Trophoblast cell (in vitro differentiated cells and primary cell): ENCODE results near the gene KIF6.

Source experiments
- DNase-seq, 2 donors: peaks; one replicate each; pipeline ENCODE4 v3.0.0-alpha.2; 2016
- H2AFZ ChIP-seq: 2 replicates; pipeline ENCODE4 v1.6.1; 2013; ENCODE audit warnings: low read length, moderate library complexity, mild to moderate bottlenecking; ENCODE audit not compliant: insufficient read depth, poor library complexity
- H2AK5ac ChIP-seq: 2 replicates; pipeline ENCODE4 v1.6.1; 2013; ENCODE audit warnings: mild to moderate bottlenecking, low read length
- H2BK120ac ChIP-seq: 2 replicates; pipeline ENCODE4 v1.6.1; 2013; ENCODE audit warnings: low read length, mild to moderate bottlenecking, moderate library complexity; ENCODE audit not compliant: insufficient read depth, poor library complexity
- H2BK12ac ChIP-seq: 2 replicates; pipeline ENCODE4 v1.6.1; 2013; ENCODE audit warnings: mild to moderate bottlenecking, low read length, moderate library complexity
- H2BK5ac ChIP-seq: 2 replicates; pipeline ENCODE4 v1.6.1; 2013; ENCODE audit warnings: low read length, low read depth, moderate library complexity, mild to moderate bottlenecking; ENCODE audit not compliant: poor library complexity
- H3K14ac ChIP-seq: 2 replicates; pipeline ENCODE4 v1.6.1; 2013; ENCODE audit warnings: mild to moderate bottlenecking, low read length
- H3K18ac ChIP-seq: 2 replicates; pipeline ENCODE4 v1.6.1; 2013; ENCODE audit warnings: mild to moderate bottlenecking, low read length
- H3K23ac ChIP-seq: 2 replicates; pipeline ENCODE4 v1.6.1; 2013; ENCODE audit warnings: low read length
- H3K27ac ChIP-seq: 2 replicates; pipeline ENCODE4 v1.5.1; 2013; ENCODE audit warnings: low read depth, mild to moderate bottlenecking, inconsistent platforms, low read length, moderate library complexity
- H3K27me3 ChIP-seq: 2 replicates; pipeline ENCODE4 v1.6.1; 2013; ENCODE audit warnings: inconsistent platforms, mild to moderate bottlenecking, low read length, moderate library complexity; ENCODE audit not compliant: insufficient read depth
- H3K36me3 ChIP-seq, 2 experiments: 1 replicate in 1 of 2; 2 replicates in 1 of 2; pipeline ENCODE4 v1.6.1; 2013; ENCODE audit warnings: low read length in 2 of 2, mild to moderate bottlenecking in 2 of 2, moderate library complexity in 1 of 2; ENCODE audit not compliant: insufficient read depth in 2 of 2, control insufficient read depth in 1 of 2
- H3K4ac ChIP-seq: 2 replicates; pipeline ENCODE4 v1.6.1; 2013; ENCODE audit warnings: low read depth, mild to moderate bottlenecking, low read length, moderate library complexity
- H3K4me1 ChIP-seq, 2 experiments: 1 replicate in 1 of 2; 2 replicates in 1 of 2; pipeline ENCODE4 v1.6.1; 2013; ENCODE audit warnings: low read length in 2 of 2, mild to moderate bottlenecking in 2 of 2, moderate library complexity in 1 of 2; ENCODE audit not compliant: insufficient read depth in 2 of 2, control insufficient read depth in 1 of 2
- H3K4me2 ChIP-seq: 2 replicates; pipeline ENCODE4 v1.6.1; 2013; ENCODE audit warnings: inconsistent platforms, mild to moderate bottlenecking, low read length, moderate library complexity
- H3K4me3 ChIP-seq: 2 replicates; pipeline ENCODE4 v1.5.1; 2013; ENCODE audit warnings: mild to moderate bottlenecking, low read depth, low read length, inconsistent platforms
- H3K79me1 ChIP-seq: one replicate; pipeline ENCODE4 v1.6.1; 2013; ENCODE audit warnings: low read length
- H3K79me2 ChIP-seq: 2 replicates; pipeline ENCODE4 v1.6.1; 2013; ENCODE audit warnings: low read length, mild to moderate bottlenecking; ENCODE audit not compliant: control insufficient read depth, insufficient read depth, poor library complexity
- H3K9ac ChIP-seq: 2 replicates; pipeline ENCODE4 v1.6.1; 2013; ENCODE audit warnings: mild to moderate bottlenecking, low read length
- H3K9me3 ChIP-seq: 2 replicates; pipeline ENCODE4 v1.6.1; 2013; ENCODE audit warnings: low read depth, mild to moderate bottlenecking, control low read depth, inconsistent platforms, low read length; ENCODE audit not compliant: insufficient read depth
- H4K12ac ChIP-seq: 2 replicates; pipeline ENCODE4 v1.6.1; 2013; ENCODE audit warnings: low read depth, mild to moderate bottlenecking, low read length, moderate library complexity
- H4K8ac ChIP-seq: 2 replicates; pipeline ENCODE4 v1.6.1; 2013; ENCODE audit warnings: low read depth, mild to moderate bottlenecking, low read length, moderate library complexity
- H4K91ac ChIP-seq: one replicate; pipeline ENCODE4 v1.6.1; 2013; ENCODE audit warnings: low read depth, mild to moderate bottlenecking, low read length, moderate library complexity
- WGBS: extraction: QIAGEN DNeasy Blood & Tissue Kit; methylation state at CpG from one replicate; pipeline ENCODE4 v1.1.7; 2013; ENCODE audit warnings: missing lambda C conversion rate; ENCODE audit not compliant: insufficient read length, insufficient coverage; ENCODE audit errors: extremely low coverage; 5-methylcytosine and 5-hydroxymethylcytosine counted together

Gene KIF6

DNA sequence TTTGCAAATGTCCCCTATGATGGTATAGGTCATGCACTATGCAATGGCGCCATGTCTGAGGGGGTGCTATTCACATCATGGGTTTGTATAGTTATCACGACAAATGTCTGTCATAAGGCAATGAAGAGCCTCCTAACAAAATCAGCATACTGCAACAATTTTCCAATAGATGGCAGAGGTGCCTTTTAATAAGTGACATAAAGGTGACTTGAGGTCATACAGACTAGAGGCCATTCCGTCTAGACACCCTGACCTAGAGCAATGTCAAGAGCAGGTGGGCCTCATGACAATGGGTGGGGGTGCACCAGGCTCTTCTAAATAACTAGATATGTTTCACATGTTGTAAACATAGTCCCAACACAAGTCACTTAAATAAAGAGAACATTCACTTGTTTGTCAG lies 107.7 kb downstream of the KIF6 start:
- Histone ChIP-seq H3K14ac (no peak overlapping the region), H2BK120ac (no peak overlapping the region), H3K4ac (no peak overlapping the region), H3K4me1 (no peaks in the 10 kb centered on the region), H2AFZ (no peak overlapping the region), H3K4me2 (no peak overlapping the region), H4K8ac (no peak overlapping the region), H4K12ac (no peak overlapping the region), H4K91ac (no peak overlapping the region), H3K27me3 (no peaks in the 10 kb centered on the region), H3K4me3 (no peak overlapping the region), H3K9ac (no peak overlapping the region), H3K27ac (no peak overlapping the region), H3K18ac (no peak overlapping the region), H2BK12ac (no peak overlapping the region), H3K79me2 (no peaks in the 10 kb centered on the region), H2BK5ac (no peak overlapping the region), H2AK5ac (no peak overlapping the region), H3K9me3 (no peaks in the 10 kb centered on the region), H3K23ac (no peak overlapping the region), H3K79me1 (no peaks in the 10 kb centered on the region), H3K36me3 (no peaks in the 10 kb centered on the region)
- WGBS: no CpG with 5 or more reads among the region's 3 CpGs
- no peak for DNase-seq

DNA sequence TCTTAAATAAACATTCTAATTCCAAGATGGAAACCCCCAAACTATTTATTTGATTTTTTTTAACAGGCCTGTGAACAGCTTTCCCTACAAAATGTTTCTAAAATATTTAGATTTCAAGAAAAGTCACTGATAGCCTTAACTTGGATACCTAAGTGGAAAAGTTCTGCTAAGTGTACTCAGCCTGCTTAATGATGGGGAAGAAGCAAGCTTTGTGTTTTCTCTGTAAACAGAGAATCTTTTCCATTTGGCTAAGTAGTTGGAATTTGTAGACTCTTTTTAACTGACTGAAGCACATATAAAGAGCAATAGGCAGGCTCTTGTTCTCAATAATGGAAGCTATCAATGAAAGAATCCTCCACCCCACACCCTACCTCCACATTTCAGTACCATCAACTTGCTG lies 108.2 kb downstream of the KIF6 start:
- Histone ChIP-seq H4K8ac (no peak overlapping the region), H4K91ac (no peak overlapping the region), H3K18ac (no peak overlapping the region), H3K4ac (no peak overlapping the region), H3K14ac (no peak overlapping the region), H3K79me1 (no peaks in the 10 kb centered on the region), H3K9ac (no peak overlapping the region), H3K23ac (no peak overlapping the region), H3K4me3 (no peak overlapping the region), H2AK5ac (no peak overlapping the region), H3K79me2 (no peaks in the 10 kb centered on the region), H3K9me3 (no peaks in the 10 kb centered on the region), H2AFZ (no peak overlapping the region), H3K4me1 (no peaks in the 10 kb centered on the region), H3K27me3 (no peaks in the 10 kb centered on the region), H2BK5ac (no peak overlapping the region), H4K12ac (no peak overlapping the region), H3K4me2 (no peak overlapping the region), H3K27ac (no peak overlapping the region), H3K36me3 (no peaks in the 10 kb centered on the region), H2BK12ac (no peak overlapping the region), H2BK120ac (no peak overlapping the region)
- DNase-seq: no peak

DNA sequence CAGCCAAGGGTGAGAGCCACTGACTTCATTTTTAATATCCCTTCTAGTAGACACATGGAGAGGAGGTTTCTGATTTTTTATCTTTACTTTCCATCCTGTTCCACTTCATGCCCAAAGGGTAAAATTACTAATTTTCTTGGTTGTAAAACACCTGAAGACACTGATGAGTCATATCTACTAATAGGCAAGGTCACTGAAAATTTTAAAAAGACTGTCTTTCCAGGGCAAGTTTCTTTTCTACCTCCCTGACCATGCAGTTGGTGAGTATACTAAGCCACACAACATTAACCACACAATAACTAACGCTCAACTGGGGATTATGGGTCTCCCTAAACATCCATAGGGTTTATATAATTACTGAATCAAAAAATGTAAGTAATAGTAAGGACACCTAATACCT lies 109.6 kb downstream of the KIF6 start:
- no peaks in the 10 kb centered on the region for H3K79me1 ChIP-seq
- no peak for DNase-seq
- no peak overlapping the region for H4K8ac ChIP-seq
- no peak overlapping the region for H3K4me2 ChIP-seq
- H4K91ac ChIP-seq: no peak overlapping the region
- H3K23ac ChIP-seq: no peak overlapping the region
- H3K4me3 ChIP-seq: no peak overlapping the region
- H4K12ac ChIP-seq: no peak overlapping the region
- no CpG with 5 or more reads among the region's 1 CpG for WGBS
- H3K79me2 ChIP-seq: no peaks in the 10 kb centered on the region
- no peak overlapping the region for H3K4ac ChIP-seq
- no peaks in the 10 kb centered on the region for H3K36me3 ChIP-seq
- no peak overlapping the region for H2AK5ac ChIP-seq
- no peaks in the 10 kb centered on the region for H3K27me3 ChIP-seq
- no peak overlapping the region for H3K27ac ChIP-seq
- H3K4me1 ChIP-seq: no peaks in the 10 kb centered on the region
- H2AFZ ChIP-seq: no peak overlapping the region
- no peak overlapping the region for H2BK12ac ChIP-seq
- no peak overlapping the region for H3K9ac ChIP-seq
- H3K9me3 ChIP-seq: no peaks in the 10 kb centered on the region
- H2BK5ac ChIP-seq: no peak overlapping the region
- H2BK120ac ChIP-seq: no peak overlapping the region
- H3K14ac ChIP-seq: no peak overlapping the region
- H3K18ac ChIP-seq: no peak overlapping the region

DNA sequence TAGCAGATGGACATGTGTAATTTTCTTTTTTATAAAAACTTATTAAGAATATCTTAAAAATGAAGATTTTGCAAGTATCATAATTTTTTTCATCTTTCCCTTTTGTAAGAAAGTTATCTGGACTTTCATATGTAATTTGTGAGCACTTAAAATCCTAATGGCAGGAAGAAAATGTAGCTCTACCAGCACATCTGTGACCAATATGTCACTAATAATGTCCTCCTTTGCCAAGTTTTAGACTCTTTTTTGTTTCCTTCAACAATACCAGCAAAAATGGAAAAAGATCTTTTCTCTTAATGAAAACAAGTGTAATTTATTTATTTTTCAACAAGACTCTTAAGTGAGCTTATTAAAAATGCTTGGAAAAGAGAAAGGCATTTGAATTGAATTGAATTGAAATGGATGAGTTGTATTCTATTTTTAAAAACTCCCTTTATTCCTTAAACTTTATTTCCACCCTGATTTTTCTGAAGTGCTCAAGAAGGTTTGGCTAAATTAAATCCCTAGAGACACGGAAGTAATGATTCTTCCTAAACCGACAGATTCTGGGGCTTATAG lies 110.7 kb downstream of the KIF6 start:
- no CpG with 5 or more reads among the region's 2 CpGs for WGBS
- H3K14ac ChIP-seq: no peak overlapping the region
- H3K27me3 ChIP-seq: no peaks in the 10 kb centered on the region
- no peaks in the 10 kb centered on the region for H3K9me3 ChIP-seq
- H4K8ac ChIP-seq: no peak overlapping the region
- no peak overlapping the region for H3K23ac ChIP-seq
- H2BK12ac ChIP-seq: no peak overlapping the region
- no peak overlapping the region for H2AK5ac ChIP-seq
- H2AFZ ChIP-seq: no peak overlapping the region
- no peak overlapping the region for H3K4me3 ChIP-seq
- DNase-seq: no peak
- no peak overlapping the region for H2BK120ac ChIP-seq
- H3K4me1 ChIP-seq: peaks cover 0 to 2% of the 10 kb centered on the region in 2 experiments
- no peaks in the 10 kb centered on the region for H3K79me1 ChIP-seq
- H4K91ac ChIP-seq: no peak overlapping the region
- H2BK5ac ChIP-seq: no peak overlapping the region
- H3K36me3 ChIP-seq: no peaks in the 10 kb centered on the region
- H3K4me2 ChIP-seq: no peak overlapping the region
- no peak overlapping the region for H3K27ac ChIP-seq
- no peak overlapping the region for H4K12ac ChIP-seq
- H3K18ac ChIP-seq: no peak overlapping the region
- no peak overlapping the region for H3K4ac ChIP-seq
- H3K79me2 ChIP-seq: no peaks in the 10 kb centered on the region
- H3K9ac ChIP-seq: no peak overlapping the region
